Suprapubic skin (tissue), 4 donors: ENCODE results near the gene FAM131C. TPM values are rescaled to one million over a fixed set of nuclear protein-coding genes. Genes with fewer than 3 reads are reported as not detected.
"Not testable (repeated sequence)": the region's sequence is repeated elsewhere in the genome, so short reads cannot be mapped to it uniquely, and the experiment has no call there.

Source experiments
- DNase-seq, 2 donors: peaks; one replicate each; pipeline ENCODE4 v3.0.0-alpha.2; 2019; ENCODE audit warnings: low spot score in 2 of 2
- H3K27ac ChIP-seq: fragments of 200-600 bp; sonication (generic); one replicate; pipeline ENCODE4 v1.5.1; 2019
- H3K27me3 ChIP-seq: fragments of 200-600 bp; sonication (generic); one replicate; pipeline ENCODE4 v1.5.1; 2019
- H3K36me3 ChIP-seq: fragments of 200-600 bp; sonication (generic); one replicate; pipeline ENCODE4 v1.5.1; 2019
- H3K4me1 ChIP-seq: fragments of 200-600 bp; sonication (generic); one replicate; pipeline ENCODE4 v1.5.1; 2019
- H3K4me3 ChIP-seq: fragments of 200-600 bp; sonication (generic); one replicate; pipeline ENCODE4 v1.5.1; 2019; ENCODE audit warnings: mild to moderate bottlenecking
- H3K9me3 ChIP-seq: fragments of 200-600 bp; sonication (generic); one replicate; pipeline ENCODE4 v1.5.1; 2019
- EP300 ChIP-seq: sonication (generic); formaldehyde crosslinking; IDR thresholded peaks from one replicate; pipeline ENCODE4 v1.6.1; 2017; ENCODE audit warnings: antibody characterized with exemption
- POLR2A ChIP-seq, 2 donors: fragments of 450-650 bp; IDR thresholded peaks; one replicate each; pipeline ENCODE4 v1.6.1; 2017; ENCODE audit warnings: antibody characterized with exemption in 2 of 2, mild to moderate bottlenecking in 2 of 2, moderate library complexity in 2 of 2
- POLR2AphosphoS5 ChIP-seq, 3 donors: sonication (generic); formaldehyde crosslinking; IDR thresholded peaks; one replicate each; pipeline ENCODE4 v1.6.1; 2017; ENCODE audit warnings: antibody characterized with exemption in 3 of 3
- WGBS: methylation state at CpG from one replicate; pipeline ENCODE4 v1.1.5; 2018; 5-methylcytosine and 5-hydroxymethylcytosine counted together
- total RNA-seq, 4 donors: library from RNA; depleted of rRNA; stranded (reverse); fragments of >200 nt; gene quantifications; one replicate each; pipeline ENCODE4 v1.1.0, GENCODE V29; 2016
- TF ChIP-seq, protein P1 (sequence below), 2 donors: fragments of 200-600 bp in 1 of 2; fragments of 450-650 bp in 1 of 2; sonication (generic) in 1 of 2; IDR thresholded peaks; one replicate each; pipeline ENCODE4 v1.5.1; 2016 to 2019; ENCODE audit warnings: antibody characterized with exemption in 2 of 2, mild to moderate bottlenecking in 1 of 2, moderate library complexity in 1 of 2

The FAM131C gene
- total RNA-seq, 4 donors from 2014 or later: 0.72 to 1.6 (median 1.2) TPM; not detected in 1

DNA sequence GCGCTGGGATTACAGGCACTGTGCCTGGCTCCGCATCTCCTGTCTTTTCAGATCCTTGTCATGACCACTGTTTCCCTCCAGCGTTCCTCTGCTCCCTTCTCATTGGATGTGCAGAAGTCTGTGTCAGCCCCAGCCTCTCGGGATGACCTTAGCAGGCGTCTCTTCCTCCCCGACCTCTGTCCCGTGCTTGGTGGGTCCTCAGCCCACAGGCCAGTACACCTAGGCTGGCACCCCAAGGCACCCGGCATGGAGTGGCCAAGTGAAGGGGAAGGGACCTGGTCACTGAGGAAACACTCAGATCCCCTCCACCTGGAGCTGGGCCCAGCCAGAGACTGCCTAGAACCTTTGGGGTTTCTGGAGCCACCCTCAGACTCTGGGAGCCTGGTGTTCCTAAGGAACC, 32.3 kb downstream of the FAM131C start:
- Histone ChIP-seq H3K27me3 (no peaks in the 10 kb centered on the region), H3K4me1 (no peaks in the 10 kb centered on the region), H3K27ac (no peak overlapping the region), H3K4me3 (no peak overlapping the region), H3K36me3 (no peaks in the 10 kb centered on the region), H3K9me3 (no peaks in the 10 kb centered on the region)
- no peak for TF ChIP-seq POLR2A (IDR thresholded peaks at IDR 0.05)
- TF ChIP-seq EP300: no peak
- no peak for TF ChIP-seq POLR2AphosphoS5 (IDR thresholded peaks at IDR 0.05)
- TF ChIP-seq, protein P1, sequence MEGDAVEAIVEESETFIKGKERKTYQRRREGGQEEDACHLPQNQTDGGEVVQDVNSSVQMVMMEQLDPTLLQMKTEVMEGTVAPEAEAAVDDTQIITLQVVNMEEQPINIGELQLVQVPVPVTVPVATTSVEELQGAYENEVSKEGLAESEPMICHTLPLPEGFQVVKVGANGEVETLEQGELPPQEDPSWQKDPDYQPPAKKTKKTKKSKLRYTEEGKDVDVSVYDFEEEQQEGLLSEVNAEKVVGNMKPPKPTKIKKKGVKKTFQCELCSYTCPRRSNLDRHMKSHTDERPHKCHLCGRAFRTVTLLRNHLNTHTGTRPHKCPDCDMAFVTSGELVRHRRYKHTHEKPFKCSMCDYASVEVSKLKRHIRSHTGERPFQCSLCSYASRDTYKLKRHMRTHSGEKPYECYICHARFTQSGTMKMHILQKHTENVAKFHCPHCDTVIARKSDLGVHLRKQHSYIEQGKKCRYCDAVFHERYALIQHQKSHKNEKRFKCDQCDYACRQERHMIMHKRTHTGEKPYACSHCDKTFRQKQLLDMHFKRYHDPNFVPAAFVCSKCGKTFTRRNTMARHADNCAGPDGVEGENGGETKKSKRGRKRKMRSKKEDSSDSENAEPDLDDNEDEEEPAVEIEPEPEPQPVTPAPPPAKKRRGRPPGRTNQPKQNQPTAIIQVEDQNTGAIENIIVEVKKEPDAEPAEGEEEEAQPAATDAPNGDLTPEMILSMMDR (IDR thresholded peaks at IDR 0.05): no peak
- 64% methylated on average over 7 of the region's 8 CpGs for WGBS
- no peak for DNase-seq

DNA sequence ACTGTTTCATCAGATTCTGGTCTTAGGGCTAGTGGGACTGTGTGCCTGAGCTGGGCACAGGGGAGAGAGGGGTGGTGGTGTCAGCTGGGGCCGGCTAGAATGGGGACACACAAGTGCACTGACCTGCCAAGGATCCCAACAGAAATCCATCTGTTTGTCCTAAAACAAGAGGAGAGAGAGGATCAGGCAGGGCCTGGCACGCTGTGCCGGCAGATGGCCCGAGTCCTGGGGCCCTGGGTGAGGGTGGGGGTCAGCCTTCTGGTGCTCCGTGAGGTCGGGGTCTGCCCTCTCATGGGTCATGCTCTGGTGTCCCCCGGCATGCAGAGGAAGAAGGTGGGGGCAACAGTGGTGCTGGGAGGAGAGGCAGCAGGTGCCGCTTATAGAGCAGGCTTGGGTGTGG, 33.6 kb downstream of the FAM131C start:
- WGBS: 78% methylated on average over 8 of the region's 8 CpGs
- not testable (repeated sequence) for DNase-seq

GRCh38 chr1:16038620-16038912, 34.9 kb downstream of the FAM131C start:
- DNase-seq: no peak
- Histone ChIP-seq H3K27me3 (no peaks in the 10 kb centered on the region), H3K4me3 (no peak overlapping the region), H3K27ac (no peak overlapping the region), H3K4me1 (no peaks in the 10 kb centered on the region), H3K9me3 (no peaks in the 10 kb centered on the region), H3K36me3 (no peaks in the 10 kb centered on the region)
- TF ChIP-seq POLR2AphosphoS5 (IDR thresholded peaks at IDR 0.05): no peak
- no peak for TF ChIP-seq EP300
- TF ChIP-seq, protein P1 (IDR thresholded peaks at IDR 0.05): no peak
- TF ChIP-seq POLR2A (IDR thresholded peaks at IDR 0.05): no peak
- 100% methylated on average over 2 of the region's 4 CpGs for WGBS

More for the DNA sequence above, 33.6 kb downstream of the FAM131C start:
- not testable (repeated sequence) for H3K27ac ChIP-seq, H3K4me3 ChIP-seq, H3K4me1 ChIP-seq, H3K36me3 ChIP-seq, H3K27me3 ChIP-seq, H3K9me3 ChIP-seq

DNA sequence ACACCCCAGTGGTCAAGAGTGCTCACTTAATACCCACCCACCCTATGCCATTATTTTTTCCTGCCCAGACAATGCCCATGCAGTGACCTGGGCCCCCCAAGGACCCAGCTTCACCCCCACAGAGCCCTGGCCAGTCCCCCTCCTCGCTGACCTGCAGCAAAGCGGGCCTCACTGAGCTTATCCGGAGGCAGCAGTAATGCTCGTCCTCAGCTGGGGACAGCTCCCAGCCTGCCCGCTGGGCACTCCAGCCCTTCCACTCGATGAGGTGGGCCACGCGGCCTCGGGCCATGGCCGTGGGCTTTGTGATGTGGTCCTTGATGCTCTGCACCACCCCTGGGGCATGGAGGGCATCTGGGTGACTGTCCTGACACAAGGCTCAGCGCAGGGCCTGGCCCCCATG, 37.0 kb downstream of the FAM131C start:
- H3K36me3 ChIP-seq, DNase-seq, H3K27ac ChIP-seq, H3K4me3 ChIP-seq, H3K9me3 ChIP-seq, H3K27me3 ChIP-seq: not testable (repeated sequence)
- H3K4me1 ChIP-seq: peaks cover 12% of the 10 kb centered on the region
- WGBS: 100% methylated on average over 3 of the region's 11 CpGs

DNA sequence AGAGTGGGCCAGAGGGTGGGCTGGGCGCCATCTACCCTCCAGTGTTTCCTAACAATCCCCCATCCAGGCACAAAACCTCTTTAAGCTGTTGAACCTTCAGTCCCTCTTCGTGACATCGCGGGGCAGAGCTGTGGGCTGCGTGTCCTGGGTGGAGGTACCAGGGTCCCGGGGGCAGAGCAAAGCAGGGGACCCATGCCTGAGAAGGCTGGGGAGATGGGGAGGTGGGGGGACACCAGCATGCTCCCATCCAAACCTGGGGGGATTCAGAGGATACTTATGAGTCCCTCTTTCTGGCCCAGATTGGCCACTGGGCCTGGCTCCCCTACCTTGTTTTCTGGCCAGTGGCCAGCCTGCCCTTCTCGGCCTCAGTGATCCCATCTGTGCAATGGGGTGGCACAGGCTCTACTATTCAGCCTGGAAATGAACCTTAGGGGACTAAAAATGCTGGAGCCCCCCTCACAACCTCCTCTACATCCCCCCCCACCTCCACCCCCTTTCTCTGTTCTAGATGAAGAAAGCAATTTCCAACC, 40.3 kb downstream of the FAM131C start:
- 65% methylated on average over 6 of the region's 7 CpGs for WGBS
- not testable (repeated sequence) for H3K4me3 ChIP-seq

GRCh38 chr1:16032388-16033102, 40.9 kb downstream of the FAM131C start:
- peaks cover 23% of the 10 kb centered on the region for H3K27me3 ChIP-seq
- H3K4me1 ChIP-seq: peaks cover 12% of the 10 kb centered on the region
- H3K9me3 ChIP-seq: no peaks in the 10 kb centered on the region
- no peak overlapping the region for H3K4me3 ChIP-seq
- TF ChIP-seq POLR2A (IDR thresholded peaks at IDR 0.05): no peak
- TF ChIP-seq, protein P1 (IDR thresholded peaks at IDR 0.05): peak; percentile 93
- 47% methylated on average over 13 of the region's 18 CpGs for WGBS
- H3K36me3 ChIP-seq: no peaks in the 10 kb centered on the region
- peak; percentile 91 to 92 for DNase-seq
- H3K27ac ChIP-seq: no peak overlapping the region

More for the DNA sequence above, 40.3 kb downstream of the FAM131C start:
- peaks cover 12% of the 10 kb centered on the region for H3K4me1 ChIP-seq
- H3K27ac ChIP-seq, DNase-seq, H3K9me3 ChIP-seq, H3K36me3 ChIP-seq: not testable (repeated sequence)
- peaks cover 19% of the 10 kb centered on the region for H3K27me3 ChIP-seq

DNA sequence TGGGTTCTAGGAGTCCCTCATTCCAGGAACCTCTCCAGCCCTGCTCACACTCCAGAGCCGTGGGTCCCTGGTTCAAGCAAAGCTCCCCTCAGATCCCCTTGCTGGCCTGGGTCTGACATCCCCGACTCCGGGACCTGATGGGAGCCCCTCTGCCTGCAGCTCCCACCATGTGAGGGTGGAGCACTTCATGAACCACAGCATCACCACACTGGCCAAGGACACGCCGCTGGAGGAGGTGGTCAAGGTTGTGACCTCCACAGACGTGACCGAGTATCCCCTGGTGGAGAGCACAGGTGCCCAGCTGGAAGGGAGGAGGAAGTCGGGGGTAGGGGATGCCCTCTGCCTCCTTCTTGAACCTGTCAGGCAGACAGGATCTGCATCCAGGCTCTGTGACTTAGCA, 41.9 kb downstream of the FAM131C start:
- Histone ChIP-seq H3K4me3 (no peak overlapping the region), H3K36me3 (no peaks in the 10 kb centered on the region), H3K9me3 (no peaks in the 10 kb centered on the region), H3K4me1 (peaks cover 21% of the 10 kb centered on the region), H3K27me3 (peaks cover 23% of the 10 kb centered on the region), H3K27ac (no peak overlapping the region)
- TF ChIP-seq EP300: no peak
- no peak for TF ChIP-seq POLR2A (IDR thresholded peaks at IDR 0.05)
- TF ChIP-seq POLR2AphosphoS5 (IDR thresholded peaks at IDR 0.05): no peak
- TF ChIP-seq, protein P1 (IDR thresholded peaks at IDR 0.05): no peak
- no peak for DNase-seq
- WGBS: 77% methylated on average over 8 of the region's 8 CpGs
